Stimulated activated CD8-positive, alpha-beta memory T cell treated with anti-CD3 and anti-CD28 coated beads, Interleukin-12 subunit alpha, Interleukin-12 subunit beta, amount 100 ng/mL, for 24 hours (primary cell): Measurements from ENCODE around the gene UNC93A.
"Not testable (repeated sequence)": the region's sequence is repeated elsewhere in the genome, so short reads cannot be mapped to it uniquely, and the experiment has no call there.

Source experiments
- DNase-seq: peaks from one replicate; pipeline ENCODE4 v3.0.0-alpha.2; 2020; ENCODE audit errors: extremely low read depth

UNC93A gene

GRCh38 chr6:167309355-167310192, 18.5 kb downstream of the UNC93A start:
- not testable (repeated sequence) for DNase-seq

GRCh38 chr6:167311286-167311685, 20.2 kb downstream of the UNC93A start:
- no peak for DNase-seq

GRCh38 chr6:167311691-167312090, 20.6 kb downstream of the UNC93A start:
- not testable (repeated sequence) for DNase-seq

- no peak for DNase-seq
These were observed 23.2 kb downstream of the UNC93A start for GRCh38 chr6:167314180-167314821.

GRCh38 chr6:167317172-167317571, 26.1 kb downstream of the UNC93A start:
- DNase-seq, result no peak

- not testable (repeated sequence) for DNase-seq
These were observed 27.2 kb downstream of the UNC93A start for GRCh38 chr6:167318354-167318753.

GRCh38 chr6:167318856-167319255, 27.7 kb downstream of the UNC93A start:
- not testable (repeated sequence) for DNase-seq

- not testable (repeated sequence) for DNase-seq
These were observed 29.0 kb downstream of the UNC93A start for GRCh38 chr6:167319856-167320753.

GRCh38 chr6:167320754-167321056, 29.6 kb downstream of the UNC93A start:
- DNase-seq, result not testable (repeated sequence)

GRCh38 chr6:167321185-167321584, 30.1 kb downstream of the UNC93A start:
- DNase-seq, result not testable (repeated sequence)

GRCh38 chr6:167323111-167323510, 32.0 kb downstream of the UNC93A start:
- DNase-seq, result no peak

GRCh38 chr6:167324111-167324510, 33.0 kb downstream of the UNC93A start:
- no peak for DNase-seq

- DNase-seq, result no peak
These were observed 34.7 kb downstream of the UNC93A start for GRCh38 chr6:167325766-167326165.

GRCh38 chr6:167327391-167327790, 36.3 kb downstream of the UNC93A start:
- DNase-seq, result no peak

- no peak for DNase-seq
These were observed 37.0 kb downstream of the UNC93A start for GRCh38 chr6:167328086-167328485.

GRCh38 chr6:167329014-167329413, 37.9 kb downstream of the UNC93A start:
- no peak for DNase-seq

- DNase-seq, result no peak
These were observed 39.6 kb downstream of the UNC93A start for GRCh38 chr6:167330750-167331149.

- DNase-seq, result no peak
These were observed 40.5 kb downstream of the UNC93A start for GRCh38 chr6:167331565-167331964.

- DNase-seq, result no peak
These were observed 45.9 kb downstream of the UNC93A start for GRCh38 chr6:167336844-167337630.

GRCh38 chr6:167337675-167338449, 46.7 kb downstream of the UNC93A start:
- DNase-seq, result no peak
